GM23248 (cell line): ENCODE results near the gene GPR132. TPM values are rescaled to one million over a fixed set of nuclear protein-coding genes. Genes with fewer than 3 reads are reported as not detected.

Experiments used
- DNase-seq: peaks from one replicate; pipeline ENCODE4 v3.0.0-alpha.2; 2015
- H2AFZ ChIP-seq: fragments of 200-600 bp; sonication (generic); 2 replicates; pipeline ENCODE4 v1.6.1; 2016; ENCODE audit warnings: antibody characterized with exemption
- H3F3A ChIP-seq: fragments of 200-600 bp; sonication (generic); 2 replicates; pipeline ENCODE4 v1.6.1; 2016; ENCODE audit warnings: mild to moderate bottlenecking, antibody characterized with exemption, mixed run types; ENCODE audit not compliant: insufficient read depth
- H3K27ac ChIP-seq: fragments of 200-600 bp; sonication (generic); 2 replicates; pipeline ENCODE4 v1.5.1; 2016; ENCODE audit warnings: mild to moderate bottlenecking
- H3K27me3 ChIP-seq: fragments of 200-600 bp; sonication (generic); replicated peaks from 2 replicates; pipeline ENCODE4 v1.6.1; 2016; ENCODE audit warnings: mild to moderate bottlenecking; ENCODE audit not compliant: insufficient read depth
- H3K36me3 ChIP-seq: fragments of 200-600 bp; sonication (generic); 2 replicates; pipeline ENCODE4 v1.6.1; 2016; ENCODE audit warnings: low read depth, mild to moderate bottlenecking
- H3K4me1 ChIP-seq: fragments of 200-600 bp; sonication (generic); 2 replicates; pipeline ENCODE4 v1.6.1; 2016; ENCODE audit warnings: mild to moderate bottlenecking; ENCODE audit not compliant: insufficient read depth
- H3K4me2 ChIP-seq: fragments of 200-600 bp; sonication (generic); one replicate; pipeline ENCODE4 v1.6.1; 2016; ENCODE audit warnings: mild to moderate bottlenecking; ENCODE audit not compliant: unreplicated experiment
- H3K4me3 ChIP-seq: fragments of 200-600 bp; sonication (generic); 2 replicates; pipeline ENCODE4 v1.5.1; 2016; ENCODE audit warnings: mild to moderate bottlenecking
- H3K79me2 ChIP-seq: fragments of 200-600 bp; sonication (generic); 2 replicates; pipeline ENCODE4 v1.6.1; 2016; ENCODE audit warnings: mild to moderate bottlenecking; ENCODE audit not compliant: insufficient read depth
- H3K9ac ChIP-seq: fragments of 200-600 bp; sonication (generic); 2 replicates; pipeline ENCODE4 v1.6.1; 2016; ENCODE audit warnings: mild to moderate bottlenecking
- H3K9me2 ChIP-seq: fragments of 200-600 bp; sonication (generic); 2 replicates; pipeline ENCODE4 v1.6.1; 2016; ENCODE audit warnings: mixed run types, mild to moderate bottlenecking, moderate library complexity; ENCODE audit not compliant: insufficient read depth
- H3K9me3 ChIP-seq: fragments of 200-600 bp; sonication (generic); one replicate; pipeline ENCODE4 v1.6.1; 2017; ENCODE audit warnings: low read depth
- H4K20me1 ChIP-seq: fragments of 200-600 bp; sonication (generic); 2 replicates; pipeline ENCODE4 v1.6.0; 2016; ENCODE audit not compliant: insufficient read depth
- EZH2 ChIP-seq: fragments of 200-600 bp; sonication (generic); IDR thresholded peaks from 2 replicates; pipeline ENCODE4 v1.6.1; 2018; ENCODE audit warnings: antibody characterized with exemption, mild to moderate bottlenecking; ENCODE audit not compliant: insufficient read depth, poor library complexity, severe bottlenecking
- EZH2phosphoT487 ChIP-seq: fragments of 200-600 bp; sonication (generic); IDR thresholded peaks from 2 replicates; pipeline ENCODE4 v1.6.1; 2018; ENCODE audit warnings: antibody characterized with exemption, moderate library complexity, mild to moderate bottlenecking, low read depth; ENCODE audit not compliant: insufficient read depth
- WGBS, 2 experiments: methylation state at CpG; one replicate each; pipeline ENCODE4 v1.1.6; 2015 to 2017; ENCODE audit warnings: low lambda C conversion rate in 2 of 2, low coverage in 1 of 2; ENCODE audit errors: missing lambda C conversion rate in 2 of 2; 5-methylcytosine and 5-hydroxymethylcytosine counted together
- in situ Hi-C: fragments of 300-500 bp; cut with MboI; formaldehyde crosslinking; loops from 2 replicates; pipeline ENCODE4 v1.15.0; 2020
- polyA plus RNA-seq: library from polyadenylated mRNA; unstranded; fragments of >200 nt; fragmentation: Nextera tagmentation; extraction: Ambion mirVana; gene quantifications from 2 replicates; pipeline ENCODE4 v1.2.1, GENCODE V29; 2016
- total RNA-seq: library from RNA; depleted of rRNA; stranded (reverse); fragments of >200 nt; shearing (Covaris generic); gene quantifications from 2 replicates; pipeline ENCODE4 v1.2.3, GENCODE V29; 2014

GPR132 gene
- total and polyA plus RNA-seq, 2 experiments from 2014 or later: not detected

DNA sequence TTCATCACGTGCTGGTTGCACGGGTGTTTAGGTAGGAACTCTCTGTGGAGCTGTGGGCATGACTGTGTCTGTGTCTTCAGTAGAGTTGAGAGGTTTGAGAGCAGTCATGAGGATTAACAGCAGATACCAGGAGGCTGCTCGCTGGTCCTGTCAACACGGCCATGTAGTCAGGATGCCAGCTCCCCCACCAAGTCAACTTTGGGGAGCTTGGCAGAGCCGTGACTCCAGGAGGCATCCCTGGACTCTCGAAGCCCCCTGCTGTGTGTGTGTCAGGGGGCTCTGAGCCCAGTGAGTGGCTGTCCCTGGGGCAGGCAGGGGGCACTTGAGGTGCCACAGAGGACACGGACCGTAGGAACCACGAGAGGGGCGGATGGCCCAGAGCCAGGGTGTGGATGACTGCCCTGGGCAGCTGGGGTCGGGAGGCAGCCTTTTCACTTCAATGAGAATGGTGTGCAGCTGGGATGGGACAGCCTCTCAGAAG, 7.2 kb upstream of the GPR132 start:
- Histone ChIP-seq H3K4me2 (no peak overlapping the region), H3K4me1 (peaks cover 14% of the 10 kb centered on the region), H3K27me3 (no peaks in the 10 kb centered on the region; the same call in 1 of the 2 replicates), H3K27ac (no peak overlapping the region), H3K79me2 (no peaks in the 10 kb centered on the region), H3K9ac (no peak overlapping the region), H4K20me1 (no peaks in the 10 kb centered on the region), H3K36me3 (no peaks in the 10 kb centered on the region), H2AFZ (no peak overlapping the region), H3F3A (no peaks in the 10 kb centered on the region), H3K9me3 (no peaks in the 10 kb centered on the region), H3K4me3 (no peak overlapping the region), H3K9me2 (no peaks in the 10 kb centered on the region)
- TF ChIP-seq EZH2 (no peak), EZH2phosphoT487 (no peak)
- in situ Hi-C loops: no loop called here
- 23 to 30% methylated on average over 11 of the region's 11 CpGs for WGBS, 2 experiments
- no peak for DNase-seq

DNA sequence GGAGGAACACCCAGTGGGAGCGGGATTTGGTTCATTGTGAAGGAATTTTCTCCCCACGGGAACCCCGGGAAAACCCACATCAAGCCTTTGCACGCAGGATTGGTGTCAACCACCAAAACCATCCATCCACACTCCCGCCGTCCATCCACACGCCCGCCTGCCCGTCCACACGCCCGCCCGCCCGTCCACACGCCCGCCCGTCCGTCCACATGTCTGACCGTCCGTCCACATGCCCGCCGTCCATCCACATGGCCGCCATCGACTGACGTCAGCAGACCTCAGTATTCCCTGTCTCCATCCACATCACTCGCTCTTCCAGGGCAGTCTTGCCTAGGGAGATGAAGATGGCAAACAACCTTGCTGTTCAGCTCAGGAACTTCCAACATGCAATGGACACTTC, 6.7 kb upstream of the GPR132 start:
- no peak for TF ChIP-seq EZH2phosphoT487
- TF ChIP-seq EZH2: no peak
- no peaks in the 10 kb centered on the region; the same call in 1 of the 2 replicates for H3K27me3 ChIP-seq
- no peak overlapping the region for H3K4me3 ChIP-seq
- H3K27ac ChIP-seq: no peak overlapping the region
- H3K4me2 ChIP-seq: no peak overlapping the region
- no peaks in the 10 kb centered on the region for H3F3A ChIP-seq
- H3K79me2 ChIP-seq: no peaks in the 10 kb centered on the region
- no peak overlapping the region for H2AFZ ChIP-seq
- H3K9me2 ChIP-seq: no peaks in the 10 kb centered on the region
- H3K4me1 ChIP-seq: peaks cover 14% of the 10 kb centered on the region
- no peak overlapping the region for H3K9ac ChIP-seq
- in situ Hi-C loops: no loop called here
- 89 to 90% methylated on average over 15 to 25 of the region's 25 CpGs for WGBS, 2 experiments
- no peaks in the 10 kb centered on the region for H4K20me1 ChIP-seq
- H3K36me3 ChIP-seq: no peaks in the 10 kb centered on the region
- no peaks in the 10 kb centered on the region for H3K9me3 ChIP-seq
- no peak for DNase-seq

GRCh38 chr14:105071326-105071725, 6.1 kb upstream of the GPR132 start:
- in situ Hi-C loops: no loop called here
- DNase-seq: no peak
- WGBS, 2 experiments: 87 to 91% methylated on average over 15 of the region's 15 CpGs

DNA sequence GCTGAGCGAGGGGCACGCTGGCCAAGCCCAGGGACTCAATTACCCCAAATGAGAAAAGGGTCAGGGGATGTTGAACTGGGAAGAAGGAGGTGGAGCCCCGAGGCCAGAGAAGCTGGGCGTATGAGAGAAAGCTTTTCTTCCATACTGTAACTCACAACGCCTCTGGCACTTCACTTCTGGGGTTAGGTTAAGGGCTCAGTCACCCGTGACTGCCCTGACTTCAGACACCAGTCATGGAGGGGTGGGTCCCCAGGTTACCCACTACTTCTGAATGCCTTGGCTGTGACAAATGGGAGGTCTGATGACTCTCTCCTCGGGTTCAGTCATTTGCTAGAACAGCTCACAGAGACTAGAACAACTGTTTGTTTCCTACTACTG, 5.5 kb upstream of the GPR132 start:
- no peak overlapping the region for H3K4me3 ChIP-seq

More at GRCh38 chr14:105071326-105071725, 6.1 kb upstream of the GPR132 start:
- no peaks in the 10 kb centered on the region for H3K9me3 ChIP-seq
- no peaks in the 10 kb centered on the region for H3K79me2 ChIP-seq
- H3K4me3 ChIP-seq: no peak overlapping the region
- H3K9me2 ChIP-seq: no peaks in the 10 kb centered on the region
- H3K4me1 ChIP-seq: peaks cover 14% of the 10 kb centered on the region
- no peak overlapping the region for H3K9ac ChIP-seq
- H3K36me3 ChIP-seq: no peaks in the 10 kb centered on the region
- TF ChIP-seq EZH2phosphoT487: no peak
- no peak for TF ChIP-seq EZH2
- H3F3A ChIP-seq: no peaks in the 10 kb centered on the region
- H3K27ac ChIP-seq: no peak overlapping the region
- no peak overlapping the region for H2AFZ ChIP-seq
- H3K27me3 ChIP-seq: no peaks in the 10 kb centered on the region; the same call in 1 of the 2 replicates
- H4K20me1 ChIP-seq: no peaks in the 10 kb centered on the region
- no peak overlapping the region for H3K4me2 ChIP-seq

More for the DNA sequence above, 5.5 kb upstream of the GPR132 start:
- no peaks in the 10 kb centered on the region for H3K9me3 ChIP-seq
- peak overlapping the region; percentile 65 for H2AFZ ChIP-seq
- no peaks in the 10 kb centered on the region for H3F3A ChIP-seq
- no peaks in the 10 kb centered on the region for H4K20me1 ChIP-seq
- no peaks in the 10 kb centered on the region for H3K9me2 ChIP-seq
- H3K27me3 ChIP-seq: no peaks in the 10 kb centered on the region; the same call in 1 of the 2 replicates
- H3K9ac ChIP-seq: no peak overlapping the region
- no peak overlapping the region for H3K27ac ChIP-seq
- peaks cover 14% of the 10 kb centered on the region for H3K4me1 ChIP-seq
- WGBS, 2 experiments: 33 to 43% methylated on average over 7 of the region's 7 CpGs
- H3K4me2 ChIP-seq: peak overlapping the region; percentile 15
- H3K79me2 ChIP-seq: no peaks in the 10 kb centered on the region
- peak; percentile 59 for DNase-seq
- no peaks in the 10 kb centered on the region for H3K36me3 ChIP-seq
- in situ Hi-C loops: no loop called here
- no peak for TF ChIP-seq EZH2
- TF ChIP-seq EZH2phosphoT487: no peak
